LNCaP clone FGC (cell line): ENCODE results near the gene TMEM94.

Source experiments
- DNase-seq: peaks from one replicate; pipeline ENCODE4 v3.0.0-alpha.2; 2011; ENCODE audit warnings: low read depth
- H3K4me3 ChIP-seq: 2 replicates; pipeline ENCODE4 v1.5.1; 2011; ENCODE audit warnings: mild to moderate bottlenecking, low read depth, low read length, control low read depth
- CTCF ChIP-seq: IDR thresholded peaks from 2 replicates; pipeline ENCODE4 v1.5.1; 2012; ENCODE audit warnings: mild to moderate bottlenecking; ENCODE audit not compliant: control insufficient read depth, insufficient read depth; ENCODE audit errors: extremely low read depth

TMEM94 gene

GRCh38 chr17:75507733-75508719 is 51.6 kb downstream of the TMEM94 start:
- no peak for TF ChIP-seq CTCF
- no peak for DNase-seq
- no peak overlapping the region for H3K4me3 ChIP-seq

- no peak overlapping the region for H3K4me3 ChIP-seq
- TF ChIP-seq CTCF, result no peak
- no peak for DNase-seq
Observed at GRCh38 chr17:75508931-75509361, 52.5 kb downstream of the TMEM94 start.

GRCh38 chr17:75509528-75510258 is 53.3 kb downstream of the TMEM94 start:
- TF ChIP-seq CTCF, result no peak

GRCh38 chr17:75511270-75511609 is 54.8 kb downstream of the TMEM94 start:
- no peak overlapping the region for H3K4me3 ChIP-seq
- TF ChIP-seq CTCF, result no peak

More at GRCh38 chr17:75509528-75510258, 53.3 kb downstream of the TMEM94 start:
- no peak for DNase-seq
- no peak overlapping the region for H3K4me3 ChIP-seq

GRCh38 chr17:75511610-75512575 is 55.5 kb downstream of the TMEM94 start:
- H3K4me3 ChIP-seq, result no peak overlapping the region
- no peak for DNase-seq
- TF ChIP-seq CTCF, result no peak

More at GRCh38 chr17:75511270-75511609, 54.8 kb downstream of the TMEM94 start:
- DNase-seq, result no peak

GRCh38 chr17:75512926-75513640 is 56.6 kb downstream of the TMEM94 start:
- no peak overlapping the region for H3K4me3 ChIP-seq
- DNase-seq, result no peak
- TF ChIP-seq CTCF, result no peak
